Stimulated activated CD4-positive, alpha-beta T cell treated with anti-CD3 and anti-CD28 coated beads, Interleukin-1b, Interleukin-23, amount 100 ng/mL, for 24 hours (primary cell): ENCODE results near the gene HLA-B.
A peak's percentile ranks its signal among the peaks of the same experiment; 100 is the strongest.
"Not testable (repeated sequence)": the region's sequence is repeated elsewhere in the genome, so short reads cannot be mapped to it uniquely, and the experiment has no call there.

Experiments
- DNase-seq, 4 experiments: peaks; one replicate each; pipeline ENCODE4 v3.0.0-alpha.2; 2020; ENCODE audit warnings: low read depth in 4 of 4, low spot score in 1 of 4

The HLA-B gene

DNA sequence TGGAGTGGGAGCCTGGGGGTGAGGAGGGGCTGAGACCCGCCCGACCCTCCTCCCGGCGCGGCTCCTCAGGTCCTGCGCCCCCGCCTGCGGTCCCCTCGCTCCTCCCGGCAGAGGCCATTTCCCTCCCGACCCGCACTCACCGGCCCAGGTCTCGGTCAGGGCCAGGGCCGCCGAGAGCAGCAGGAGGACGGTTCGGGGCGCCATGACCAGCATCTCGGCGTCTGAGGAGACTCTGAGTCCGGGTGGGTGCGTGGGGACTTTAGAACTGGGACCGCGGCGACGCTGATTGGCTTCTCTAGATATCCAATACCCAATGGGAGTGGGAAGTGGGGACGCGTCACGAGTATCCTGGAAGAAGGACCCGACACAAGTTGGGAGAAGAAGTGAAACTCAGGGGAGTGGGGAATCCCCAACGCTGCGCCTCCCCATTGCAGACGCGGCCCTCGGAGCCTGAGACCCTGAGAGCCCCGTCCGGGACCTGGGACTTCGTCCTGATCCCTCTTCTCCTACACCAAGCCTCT lies at the start of gene HLA-B:
Gene HLA-B, minus strand, starts transcription at position 234 of the 521 bp plus-strand sequence. Its CDS starts 21 bp downstream, at position 213.
- peak; percentile 54 to 67 (median 58) for DNase-seq

DNA sequence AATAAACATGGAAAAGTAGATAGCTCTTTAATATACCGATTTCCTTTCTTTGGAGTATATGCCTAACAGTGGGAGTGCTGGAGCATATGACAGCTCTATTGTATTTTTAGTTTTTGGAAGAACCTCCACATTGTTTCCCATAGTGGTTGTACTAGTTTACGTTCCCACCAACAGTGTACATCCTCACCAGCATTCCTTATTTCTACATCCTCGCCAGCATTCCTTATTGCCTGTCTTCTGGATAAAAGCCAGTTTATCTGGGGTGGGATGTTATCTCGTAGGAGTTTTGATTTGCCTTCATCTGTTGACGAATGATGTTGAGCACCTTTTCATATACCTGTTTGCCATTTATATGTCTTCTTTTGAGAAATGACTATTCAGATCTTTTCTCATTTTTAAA lies 49.0 kb upstream of the HLA-B start:
- no peak for DNase-seq

DNA sequence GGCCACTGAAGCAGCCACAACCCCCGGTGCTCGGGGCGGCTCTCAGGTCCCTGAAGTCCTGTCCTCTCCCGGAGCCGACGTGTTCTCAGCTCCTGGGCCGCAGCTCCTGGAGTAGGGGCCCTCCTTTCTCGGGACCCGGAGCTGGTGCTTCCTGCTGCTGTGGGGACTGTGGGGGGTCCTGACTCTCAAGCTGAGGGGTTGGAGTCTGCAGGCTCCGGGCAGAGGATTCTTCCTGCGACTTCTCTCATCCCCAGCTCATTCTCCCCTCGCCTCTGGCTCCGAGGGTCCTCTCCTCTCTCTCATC lies 47.0 kb upstream of the HLA-B start:
- DNase-seq: not testable (repeated sequence)

DNA sequence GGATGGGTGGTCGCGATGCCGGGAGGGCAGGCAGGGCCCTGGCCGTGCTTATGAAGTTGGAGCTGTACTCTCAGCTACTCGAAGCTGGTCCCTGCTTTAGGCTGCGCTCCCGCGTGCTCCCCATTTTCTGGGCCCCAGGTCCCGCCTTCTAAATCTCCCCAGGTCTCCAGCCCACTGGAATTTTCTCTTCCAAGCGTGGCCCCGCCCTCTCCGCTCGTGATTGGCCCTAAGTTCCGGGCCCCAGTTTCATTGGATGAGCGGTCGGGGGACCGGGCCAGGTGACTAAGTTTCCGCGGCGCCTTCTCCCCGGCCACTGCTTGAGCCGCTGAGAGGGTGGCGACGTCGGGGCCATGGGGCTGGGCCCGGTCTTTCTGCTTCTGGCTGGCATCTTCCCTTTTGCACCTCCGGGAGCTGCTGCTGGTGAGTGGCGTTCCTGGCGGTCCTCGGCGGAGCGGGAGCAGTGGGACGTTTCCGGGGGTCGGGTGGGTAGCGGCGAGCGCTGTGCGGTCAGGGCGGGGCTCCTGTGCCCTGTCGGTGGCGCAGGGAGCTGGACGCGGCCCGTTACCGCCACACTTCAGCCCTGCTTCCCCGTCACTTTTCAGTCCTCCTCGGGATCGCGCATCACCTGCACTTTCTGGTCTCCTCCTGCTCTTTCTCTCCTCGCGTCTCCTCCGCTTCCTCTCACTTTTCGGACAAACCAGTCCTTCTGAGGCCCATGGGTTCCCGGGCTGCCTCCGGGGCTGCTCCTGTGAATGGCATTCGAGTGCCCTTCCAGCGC lies 46.5 kb upstream of the HLA-B start, which contains the start of gene MICA:
Gene MICA, plus strand, starts transcription at position 313 of the 778 bp plus-strand sequence. Its CDS starts 38 bp downstream, at position 351.
- DNase-seq: peak; percentile 41 to 73 (median 52)

DNA sequence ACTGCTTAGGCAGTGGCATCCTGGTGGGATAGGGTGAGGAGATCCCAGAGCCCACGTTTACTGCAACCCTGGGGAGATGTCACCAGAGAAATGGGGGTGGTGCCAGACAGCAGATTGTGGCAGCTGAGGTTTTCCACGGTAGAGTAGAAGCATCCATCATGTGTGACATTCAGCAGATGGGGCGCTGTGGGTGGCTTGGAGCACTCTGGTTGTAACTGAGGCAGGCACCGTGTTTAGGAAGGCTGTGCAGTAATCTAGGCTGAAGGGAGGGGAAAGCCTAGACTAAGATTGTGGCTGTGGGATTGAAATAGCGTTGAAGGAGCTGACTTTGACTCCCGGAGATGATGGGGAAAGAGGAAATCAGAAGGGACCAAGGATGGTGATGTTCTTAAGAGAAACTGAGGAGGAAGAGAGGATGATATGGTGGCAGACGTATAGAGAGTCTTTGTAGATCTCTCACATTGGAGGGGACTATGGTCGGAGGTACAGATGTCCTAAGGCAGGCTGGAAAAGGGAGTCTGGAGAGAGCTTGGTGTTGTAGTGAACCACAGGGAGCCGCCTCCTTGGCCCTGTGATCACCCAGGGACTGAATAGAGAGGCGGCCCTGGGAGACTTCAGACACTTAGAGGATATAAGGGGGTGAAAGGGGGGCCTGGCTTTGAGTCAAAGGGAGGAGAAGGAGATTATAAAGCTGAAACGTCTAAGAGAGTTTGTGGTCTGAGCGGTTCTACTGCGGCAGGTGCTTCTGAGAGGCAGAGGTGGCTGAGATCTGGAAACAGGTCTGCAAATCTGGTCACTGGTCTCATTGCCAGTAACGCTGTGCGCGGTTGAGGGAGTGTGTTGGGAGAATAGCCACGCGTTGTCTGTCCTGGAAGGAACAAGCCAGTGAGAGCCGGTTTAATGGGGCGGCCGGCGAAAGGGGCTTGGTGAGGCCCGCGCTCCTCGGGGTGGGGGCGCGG lies 45.6 kb upstream of the HLA-B start:
- peak in 1 of 4 experiments; percentile 7 for DNase-seq

DNA sequence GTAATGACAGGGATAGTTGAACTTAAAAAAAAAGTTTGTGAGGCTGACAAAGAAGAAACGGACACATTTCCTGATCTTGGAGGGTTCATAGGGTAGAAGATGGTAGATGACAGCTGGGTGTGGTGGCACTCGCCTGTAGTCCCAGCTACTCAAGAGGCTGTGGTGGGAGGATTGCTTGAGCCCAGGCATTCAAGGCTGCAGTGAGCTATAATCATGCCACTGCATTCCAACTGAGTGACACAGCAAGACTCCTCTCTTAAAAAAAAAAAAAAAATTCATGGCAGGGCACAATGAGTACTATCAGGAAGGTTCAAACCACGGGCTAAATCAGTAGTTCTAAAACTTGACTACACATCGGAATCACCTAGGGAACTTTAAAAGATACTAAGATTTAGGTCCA lies 44.4 kb upstream of the HLA-B start:
- no peak for DNase-seq

DNA sequence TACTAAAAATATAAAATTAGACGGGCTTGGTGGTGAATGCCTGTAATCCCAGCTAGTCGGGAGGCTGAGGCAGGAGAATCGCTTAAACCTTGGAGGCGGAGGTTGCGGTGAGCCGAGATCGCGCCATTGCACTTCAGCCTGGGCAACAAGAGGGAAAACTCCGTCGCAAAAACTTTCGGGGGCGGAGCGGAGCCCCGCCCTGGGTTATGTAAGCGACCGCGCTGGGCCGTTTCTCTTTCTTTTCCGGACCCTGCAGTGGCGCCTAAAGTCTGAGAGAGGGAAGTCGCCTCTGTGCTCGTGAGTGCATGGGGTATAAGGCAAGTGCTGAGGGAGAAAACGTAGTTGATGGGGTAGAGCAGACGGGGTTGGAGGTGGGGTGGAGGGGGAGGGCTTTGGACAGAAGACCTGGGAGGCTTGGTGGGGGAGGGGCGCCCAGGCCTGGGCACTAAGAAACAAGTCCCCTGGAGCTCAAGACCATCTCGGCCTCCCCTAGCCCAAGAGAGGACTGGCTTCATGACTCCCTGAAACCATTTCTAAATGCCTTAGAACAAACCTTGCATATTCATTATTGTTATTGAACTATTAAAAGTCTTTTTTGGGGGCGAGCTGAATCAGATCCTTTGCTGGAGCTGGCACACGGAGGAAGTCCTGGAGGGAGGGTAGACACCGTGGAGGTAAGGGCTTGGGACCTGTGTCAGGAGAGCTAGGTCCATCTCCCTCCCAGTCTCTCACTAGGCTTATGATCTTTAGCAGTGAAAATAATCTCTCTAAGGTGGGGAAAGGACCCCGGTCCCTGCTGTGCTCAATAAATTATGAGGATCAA lies 43.7 kb upstream of the HLA-B start:
- DNase-seq: peak in 3 of 4 experiments; percentile 38 to 59 (median 45)

DNA sequence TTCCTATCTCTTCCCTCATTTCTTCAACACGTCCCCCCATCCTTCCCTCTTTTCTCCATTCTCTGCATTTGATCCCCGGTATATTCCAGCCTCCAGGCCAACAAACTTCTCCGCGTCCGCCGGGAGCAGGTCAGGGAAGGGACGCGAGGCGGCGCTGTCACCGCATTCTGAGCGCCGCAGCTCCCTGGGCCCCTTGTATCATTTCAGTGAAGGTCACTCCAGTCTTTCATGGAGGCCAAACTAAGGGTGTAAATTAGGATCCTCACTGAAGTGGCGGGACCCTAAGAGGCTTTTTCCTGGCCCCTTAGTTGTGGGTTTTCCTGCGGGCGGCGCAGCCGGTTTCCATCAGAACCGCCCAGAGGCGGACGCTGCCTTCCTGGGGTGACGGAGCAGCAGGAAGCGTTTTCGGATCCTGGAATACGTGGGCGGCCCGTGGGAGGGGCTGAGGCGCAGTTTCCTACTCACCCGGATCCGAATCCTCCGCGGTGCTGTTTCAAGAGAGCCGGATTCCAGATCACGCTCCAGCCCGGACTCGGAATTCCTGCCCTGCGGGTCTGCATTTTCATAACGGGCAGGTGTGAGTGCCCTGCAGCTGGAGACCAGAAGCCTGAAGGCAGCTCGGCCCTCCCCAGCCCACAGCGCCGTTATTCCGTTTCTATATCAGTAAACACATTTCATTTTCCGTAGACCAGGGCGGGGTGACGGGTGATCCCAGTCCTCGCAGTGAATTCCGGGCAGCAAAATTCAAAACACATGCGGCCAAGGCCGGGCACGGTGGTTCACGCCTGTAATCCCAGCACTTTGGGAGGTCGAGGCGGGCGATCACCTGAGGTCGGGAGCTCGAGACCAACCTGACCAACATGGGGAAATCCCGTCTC lies 42.8 kb upstream of the HLA-B start:
- peak in 3 of 4 experiments; percentile 29 to 53 (median 34) for DNase-seq

DNA sequence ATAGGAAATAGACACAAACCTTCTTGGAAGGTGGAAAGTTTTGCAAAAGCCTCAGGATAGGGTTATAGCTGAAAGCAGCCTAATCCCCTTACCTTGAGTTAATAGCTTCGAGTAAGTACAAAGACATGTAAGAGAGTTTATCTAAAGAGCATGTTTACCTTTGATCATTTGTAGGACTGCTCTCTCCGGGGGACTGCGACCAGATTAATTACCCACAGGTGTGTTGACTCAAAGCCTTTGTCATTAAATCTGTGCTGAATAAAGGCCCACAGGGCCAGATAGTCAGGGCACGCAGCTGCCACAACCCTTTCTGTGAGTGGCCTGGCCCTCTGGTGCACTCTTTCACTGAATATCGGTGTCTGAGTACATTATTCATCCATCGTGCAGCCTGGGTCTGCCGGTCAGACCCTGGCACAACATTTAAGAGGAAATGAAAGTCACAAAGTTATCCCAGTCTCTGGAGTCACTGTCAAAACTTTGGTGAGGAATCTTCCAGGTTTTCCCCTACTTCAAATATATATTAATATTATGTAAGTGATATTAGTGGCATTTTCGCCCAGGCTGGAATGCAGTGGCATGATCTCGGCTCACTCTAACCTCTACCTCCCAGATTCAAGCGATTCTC lies 41.0 kb upstream of the HLA-B start:
- DNase-seq: no peak

DNA sequence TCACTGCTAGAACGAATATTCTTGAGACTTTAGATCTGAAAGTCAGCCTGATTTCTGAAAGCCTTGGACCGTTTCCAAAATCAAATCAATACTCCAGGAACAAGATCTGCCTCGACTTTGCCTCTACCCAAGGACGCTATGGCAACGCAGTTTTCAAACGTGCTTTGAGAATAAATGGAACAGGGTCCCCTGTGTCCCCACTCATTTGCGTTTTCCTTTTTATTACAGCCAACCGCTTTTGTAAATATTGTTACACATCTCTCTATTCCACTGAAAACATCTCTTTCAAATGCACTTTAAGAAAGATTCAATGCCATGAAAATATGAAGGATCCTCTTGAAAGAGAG lies 40.1 kb upstream of the HLA-B start:
- DNase-seq: not testable (repeated sequence)

DNA sequence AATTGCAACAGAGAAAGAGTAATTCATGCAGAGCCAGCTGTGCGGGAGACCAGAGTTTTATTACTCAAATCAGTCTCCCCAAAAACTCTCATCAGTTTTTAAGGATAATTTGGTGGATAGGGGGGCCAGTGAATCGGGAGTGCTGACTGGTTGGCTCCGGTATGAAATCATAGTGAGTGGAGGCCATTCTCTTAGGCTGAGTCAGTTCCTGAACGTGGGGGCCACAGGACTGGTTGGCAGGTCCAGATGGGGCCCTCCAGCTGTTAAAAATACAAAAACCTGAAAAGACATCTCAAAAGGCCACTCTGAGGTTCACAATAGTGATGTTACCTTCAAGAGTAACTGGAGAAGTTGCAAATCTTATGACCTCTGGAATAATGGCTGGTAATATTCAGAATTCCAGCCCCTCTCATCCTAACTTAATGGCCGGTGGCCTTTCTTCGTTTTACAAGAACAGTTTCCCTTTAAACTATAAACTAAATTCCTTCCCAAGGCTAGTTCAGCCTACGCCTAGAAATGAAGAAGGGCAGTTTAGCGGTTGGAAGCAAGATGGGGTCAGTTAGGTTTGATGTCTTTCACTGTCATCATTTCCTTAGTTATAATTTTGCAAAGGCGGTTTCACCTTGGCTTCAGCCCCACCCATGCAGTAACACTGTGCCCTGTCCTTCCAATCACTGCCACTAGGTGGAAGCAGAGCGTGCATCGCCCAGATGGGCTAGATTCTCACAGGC lies 39.6 kb upstream of the HLA-B start:
- peak; percentile 74 to 87 (median 82) for DNase-seq

DNA sequence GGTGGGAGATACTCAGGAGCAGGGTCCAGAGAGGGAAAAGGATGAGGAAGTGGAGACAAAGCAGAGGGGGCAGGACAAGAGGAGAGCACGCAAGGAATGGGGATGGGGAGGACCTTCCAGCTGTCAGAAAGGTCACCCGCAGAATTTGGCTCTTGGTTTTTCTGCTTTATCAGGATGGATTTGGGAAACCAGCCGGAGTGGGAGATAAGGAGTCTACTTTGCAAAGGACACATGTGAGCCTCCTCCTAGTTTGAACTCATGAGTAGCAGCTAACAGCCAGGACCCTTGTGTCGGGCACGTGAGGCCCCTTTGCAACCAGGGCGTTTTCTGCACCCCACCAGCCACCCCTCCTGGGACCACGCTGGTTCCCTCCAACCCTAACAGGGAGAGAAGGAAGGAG lies 38.9 kb upstream of the HLA-B start:
- no peak for DNase-seq

DNA sequence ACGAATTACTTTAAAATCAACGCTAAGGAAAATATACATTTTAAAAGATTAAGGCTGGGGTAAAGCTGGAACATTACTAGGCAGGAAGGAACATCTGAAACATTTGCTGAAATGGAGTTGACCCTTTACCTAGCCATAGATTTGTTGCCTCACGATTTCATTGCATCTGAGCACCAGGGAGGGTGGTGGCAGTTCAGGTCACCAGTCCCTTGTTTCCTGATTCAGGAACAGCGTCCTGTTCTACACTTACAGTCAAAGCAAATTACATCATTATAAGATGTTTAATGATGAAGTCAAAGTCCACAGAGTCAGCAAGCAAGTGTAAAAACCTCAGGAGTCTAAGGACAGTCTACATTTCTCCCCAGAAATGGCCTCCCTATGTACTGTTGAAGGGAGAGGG lies 37.4 kb upstream of the HLA-B start:
- no peak for DNase-seq

DNA sequence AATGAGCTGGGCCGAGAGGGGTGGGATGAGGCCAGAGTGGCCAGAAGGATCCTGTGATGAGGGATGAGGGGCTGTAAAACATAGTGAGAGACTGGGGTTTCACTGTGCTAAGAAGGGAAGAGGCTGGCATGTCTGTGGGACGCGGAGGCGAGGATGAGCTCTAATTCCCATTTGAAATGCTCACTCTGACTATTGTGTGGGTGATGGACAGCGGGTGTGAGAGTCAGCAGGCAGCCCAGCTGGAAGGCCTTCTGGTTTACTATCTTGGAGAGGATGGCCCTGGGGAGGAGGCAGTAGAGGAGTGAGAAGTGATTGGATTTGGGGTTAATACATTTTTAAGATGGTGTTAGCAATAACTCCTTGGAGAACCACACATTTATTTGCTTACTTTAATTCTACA lies 37.0 kb upstream of the HLA-B start:
- DNase-seq: no peak

DNA sequence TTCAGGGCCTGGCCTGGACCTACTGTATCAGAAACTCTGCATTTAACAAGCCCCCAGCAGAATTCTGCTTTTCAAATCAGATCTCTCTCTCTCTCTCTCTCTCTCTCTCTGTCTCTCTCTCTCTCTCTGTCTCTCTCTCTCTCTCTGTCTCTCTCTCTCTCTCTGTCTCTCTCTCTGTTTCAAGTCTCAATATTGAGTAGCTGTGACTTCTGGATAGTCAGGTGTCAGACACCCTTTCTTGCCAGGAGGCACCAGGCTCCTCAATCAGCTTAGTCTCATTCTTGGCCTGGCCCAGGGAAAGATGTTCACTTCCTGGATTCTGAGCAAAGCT lies 32.8 kb upstream of the HLA-B start:
- DNase-seq: not testable (repeated sequence)

DNA sequence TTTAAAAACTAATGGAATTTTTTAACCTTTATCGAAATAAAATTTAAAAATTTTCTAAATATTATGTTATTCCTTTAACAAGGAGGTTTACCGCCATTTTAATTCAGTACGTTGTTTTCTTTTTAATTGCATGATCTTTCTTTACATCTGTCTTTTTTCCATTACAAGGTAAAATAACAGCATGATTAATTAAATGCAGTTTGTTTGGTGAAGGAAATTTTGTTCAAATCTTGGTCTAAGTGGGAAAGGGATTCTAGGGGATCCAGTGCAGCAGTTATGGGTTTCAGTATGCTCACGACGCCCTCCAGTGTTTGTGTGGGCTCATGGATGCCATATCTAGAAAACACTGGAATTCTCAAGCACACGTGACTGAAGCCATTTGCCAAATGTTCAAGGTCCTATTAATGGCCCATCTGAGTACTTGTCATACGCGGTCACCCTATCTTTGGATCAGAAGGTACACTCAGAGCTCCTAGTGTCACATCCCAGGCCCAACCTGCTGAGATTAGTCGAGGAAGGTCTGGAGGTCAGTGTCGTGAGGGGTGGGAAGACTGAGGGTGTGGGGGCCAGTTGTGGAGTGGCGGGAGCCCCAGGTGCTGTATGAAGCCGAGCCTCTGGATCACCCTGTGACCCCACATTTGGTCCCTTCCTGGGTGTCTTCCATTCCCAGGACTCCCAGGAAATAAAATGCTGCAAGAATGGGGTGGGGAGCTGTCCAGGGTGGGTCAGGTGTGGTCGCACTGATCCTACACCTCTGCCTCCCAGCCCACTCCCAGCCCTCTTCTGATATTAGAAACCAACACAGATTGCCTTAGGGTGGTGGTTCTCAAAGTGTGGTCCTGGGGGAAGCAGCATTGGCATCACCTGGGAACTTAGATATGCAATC lies 32.2 kb upstream of the HLA-B start:
- DNase-seq: not testable (repeated sequence)

DNA sequence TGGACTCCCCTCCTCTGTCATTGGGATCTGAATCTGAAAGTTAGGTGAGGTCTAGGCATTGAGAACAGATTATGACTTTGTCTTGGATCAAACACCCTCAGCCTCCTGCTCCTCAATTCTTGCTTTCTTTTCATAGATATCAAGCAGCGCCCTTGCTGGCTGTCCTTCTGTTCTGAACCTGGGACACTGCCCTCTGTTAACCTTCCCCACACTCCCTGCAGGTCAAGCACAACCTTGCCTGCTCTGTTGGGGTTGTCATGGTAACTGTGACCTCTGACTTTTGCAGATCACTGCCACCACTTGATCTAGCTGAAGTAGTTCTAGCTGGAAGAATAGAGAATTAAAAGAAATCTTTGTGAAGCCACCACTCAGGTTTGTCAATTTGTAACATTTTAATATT lies 30.0 kb upstream of the HLA-B start:
- DNase-seq: no peak

DNA sequence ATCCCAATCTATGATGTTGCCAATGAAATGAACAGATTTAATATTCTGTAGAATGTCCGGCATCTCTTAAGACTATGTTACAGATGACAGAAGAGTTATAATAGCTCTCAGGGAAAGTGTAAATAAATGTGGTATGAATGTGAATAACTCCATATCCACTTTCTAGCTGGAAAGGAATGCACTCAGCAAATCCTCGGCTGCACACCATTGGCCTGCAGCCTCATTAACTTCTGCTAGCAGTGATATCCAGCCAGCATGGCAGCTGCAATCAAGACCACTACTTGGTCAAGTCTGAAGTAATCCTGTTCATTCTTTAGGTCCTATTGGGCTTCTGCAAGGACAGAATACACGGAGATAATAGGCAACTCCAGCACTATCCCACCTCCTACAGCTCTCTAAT lies 29.1 kb upstream of the HLA-B start:
- DNase-seq: no peak
